IMR-90 (cell line): ENCODE data around the gene KLF2.

Source experiments
- BHLHE40 ChIP-seq: fragments of 150-350 bp; IDR thresholded peaks from 2 replicates; pipeline ENCODE4 v1.6.1; 2016; ENCODE audit warnings: mild to moderate bottlenecking, low read depth, low read length
- CEBPB ChIP-seq: IDR thresholded peaks from 2 replicates; pipeline ENCODE4 v1.6.1; 2012; ENCODE audit warnings: low read depth, low read length, improper control_type of control experiment
- CHD1 ChIP-seq: IDR thresholded peaks from 2 replicates; pipeline ENCODE4 v1.6.1; 2012; ENCODE audit warnings: low read depth, low read length, improper control_type of control experiment
- CTCF ChIP-seq: conservative IDR thresholded peaks from 2 replicates; pipeline ENCODE4 v1.5.1; 2012; ENCODE audit warnings: mild to moderate bottlenecking, low read depth, low read length, improper control_type of control experiment
- FOS ChIP-seq: fragments of 150-350 bp; IDR thresholded peaks from 2 replicates; pipeline ENCODE4 v1.6.1; 2016; ENCODE audit warnings: low read depth, low read length
- MAFK ChIP-seq: IDR thresholded peaks from 2 replicates; pipeline ENCODE4 v1.6.1; 2012; ENCODE audit warnings: low read depth, low read length, improper control_type of control experiment
- POLR2A ChIP-seq: IDR thresholded peaks from 2 replicates; pipeline ENCODE4 v1.6.1; 2012; ENCODE audit warnings: mild to moderate bottlenecking, low read depth, low read length
- RAD21 ChIP-seq: IDR thresholded peaks from 2 replicates; pipeline ENCODE4 v1.6.1; 2012; ENCODE audit warnings: low read length, improper control_type of control experiment
- RCOR1 ChIP-seq: IDR thresholded peaks from 2 replicates; pipeline ENCODE4 v1.6.1; 2012; ENCODE audit warnings: mild to moderate bottlenecking, low read length, improper control_type of control experiment; ENCODE audit not compliant: insufficient replicate concordance
- RFX5 ChIP-seq: IDR thresholded peaks from 2 replicates; pipeline ENCODE4 v1.8.0; 2012; ENCODE audit warnings: low read depth, mild to moderate bottlenecking, low read length, moderate library complexity

GRCh38 chr19:16295057-16295456, 29.6 kb upstream of the KLF2 start:
- TF ChIP-seq POLR2A: no peak
- no peak for TF ChIP-seq RCOR1
- TF ChIP-seq CTCF: no peak
- TF ChIP-seq BHLHE40: no peak
- no peak for TF ChIP-seq RFX5
- TF ChIP-seq RAD21: no peak
- TF ChIP-seq CEBPB: no peak
- TF ChIP-seq FOS: no peak
- no peak for TF ChIP-seq MAFK
- TF ChIP-seq CHD1: no peak
